Hepatocyte (in vitro differentiated cells): ENCODE measurements around the gene SALL4. TPM values are rescaled to one million over a fixed set of nuclear protein-coding genes. Genes with fewer than 3 reads are reported as not detected.
"Not testable (repeated sequence)": the region's sequence is repeated elsewhere in the genome, so short reads cannot be mapped to it uniquely, and the experiment has no call there.

ENCODE experiments used
- DNase-seq: peaks from one replicate; pipeline ENCODE4 v3.0.0-alpha.2; 2016; ENCODE audit warnings: low spot score
- H2AFZ ChIP-seq: fragments of 200-600 bp; sonication (generic); 2 replicates; pipeline ENCODE4 v1.6.0; 2016; ENCODE audit warnings: antibody characterized with exemption, mild to moderate bottlenecking
- H3K27ac ChIP-seq: fragments of 200-600 bp; sonication (generic); 2 replicates; pipeline ENCODE4 v1.5.1; 2016; ENCODE audit warnings: mild to moderate bottlenecking
- H3K27me3 ChIP-seq: fragments of 200-600 bp; sonication (generic); 2 replicates; pipeline ENCODE4 v1.6.1; 2016
- H3K36me3 ChIP-seq: fragments of 200-600 bp; sonication (generic); replicated peaks from 2 replicates; pipeline ENCODE4 v1.5.1; 2016; ENCODE audit warnings: low read depth; ENCODE audit not compliant: insufficient read depth
- H3K4me1 ChIP-seq: fragments of 200-600 bp; sonication (generic); 2 replicates; pipeline ENCODE4 v1.5.1; 2016; ENCODE audit warnings: mild to moderate bottlenecking, moderate library complexity; ENCODE audit not compliant: insufficient read depth
- H3K4me2 ChIP-seq: fragments of 200-600 bp; sonication (generic); 2 replicates; pipeline ENCODE4 v1.6.0; 2016
- H3K4me3 ChIP-seq: fragments of 200-600 bp; sonication (generic); 2 replicates; pipeline ENCODE4 v1.5.1; 2016; ENCODE audit warnings: mild to moderate bottlenecking
- H3K79me2 ChIP-seq: fragments of 200-600 bp; sonication (generic); 2 replicates; pipeline ENCODE4 v1.6.0; 2017; ENCODE audit warnings: mild to moderate bottlenecking
- H3K9me2 ChIP-seq: fragments of 200-600 bp; sonication (generic); replicated peaks from 2 replicates; pipeline ENCODE4 v1.6.0; 2017; ENCODE audit warnings: mild to moderate bottlenecking; ENCODE audit not compliant: insufficient read depth
- H3K9me3 ChIP-seq: fragments of 200-600 bp; sonication (generic); 2 replicates; pipeline ENCODE4 v1.5.1; 2016; ENCODE audit warnings: low read depth, mild to moderate bottlenecking
- H4K20me1 ChIP-seq: fragments of 200-600 bp; sonication (generic); 2 replicates; pipeline ENCODE4 v1.6.0; 2016; ENCODE audit warnings: mild to moderate bottlenecking; ENCODE audit not compliant: insufficient read depth, poor library complexity, severe bottlenecking
- CTCF ChIP-seq: fragments of 200-600 bp; sonication (generic); IDR thresholded peaks from 2 replicates; pipeline ENCODE4 v1.5.1; 2016; ENCODE audit warnings: antibody characterized with exemption, mild to moderate bottlenecking; ENCODE audit not compliant: poor library complexity
- EZH2 ChIP-seq: fragments of 200-600 bp; sonication (generic); IDR thresholded peaks from 2 replicates; pipeline ENCODE4 v1.6.1; 2016; ENCODE audit warnings: antibody characterized with exemption, mild to moderate bottlenecking, borderline replicate concordance
- EZH2phosphoT487 ChIP-seq: fragments of 200-600 bp; sonication (generic); IDR thresholded peaks from one replicate; pipeline ENCODE4 v1.6.1; 2018; ENCODE audit warnings: antibody characterized with exemption, mild to moderate bottlenecking, low read depth, moderate library complexity; ENCODE audit not compliant: unreplicated experiment, severe bottlenecking
- WGBS: methylation state at CpG from one replicate; pipeline ENCODE4 v1.1.6; 2016; ENCODE audit warnings: low lambda C conversion rate; ENCODE audit errors: missing lambda C conversion rate; 5-methylcytosine and 5-hydroxymethylcytosine counted together
- polyA plus RNA-seq: library from polyadenylated mRNA; unstranded; fragments of >200 nt; fragmentation: Nextera tagmentation; extraction: Ambion mirVana; gene quantifications from 2 replicates; pipeline ENCODE4 v1.2.1, GENCODE V29; 2016
- total RNA-seq: library from RNA; depleted of rRNA; stranded (reverse); fragments of >200 nt; gene quantifications from 2 replicates; pipeline ENCODE4 v1.2.3, GENCODE V29; 2014

Gene SALL4
- total and polyA plus RNA-seq, 2 experiments from 2014 or later, result 6.3 to 14.9 TPM

DNA sequence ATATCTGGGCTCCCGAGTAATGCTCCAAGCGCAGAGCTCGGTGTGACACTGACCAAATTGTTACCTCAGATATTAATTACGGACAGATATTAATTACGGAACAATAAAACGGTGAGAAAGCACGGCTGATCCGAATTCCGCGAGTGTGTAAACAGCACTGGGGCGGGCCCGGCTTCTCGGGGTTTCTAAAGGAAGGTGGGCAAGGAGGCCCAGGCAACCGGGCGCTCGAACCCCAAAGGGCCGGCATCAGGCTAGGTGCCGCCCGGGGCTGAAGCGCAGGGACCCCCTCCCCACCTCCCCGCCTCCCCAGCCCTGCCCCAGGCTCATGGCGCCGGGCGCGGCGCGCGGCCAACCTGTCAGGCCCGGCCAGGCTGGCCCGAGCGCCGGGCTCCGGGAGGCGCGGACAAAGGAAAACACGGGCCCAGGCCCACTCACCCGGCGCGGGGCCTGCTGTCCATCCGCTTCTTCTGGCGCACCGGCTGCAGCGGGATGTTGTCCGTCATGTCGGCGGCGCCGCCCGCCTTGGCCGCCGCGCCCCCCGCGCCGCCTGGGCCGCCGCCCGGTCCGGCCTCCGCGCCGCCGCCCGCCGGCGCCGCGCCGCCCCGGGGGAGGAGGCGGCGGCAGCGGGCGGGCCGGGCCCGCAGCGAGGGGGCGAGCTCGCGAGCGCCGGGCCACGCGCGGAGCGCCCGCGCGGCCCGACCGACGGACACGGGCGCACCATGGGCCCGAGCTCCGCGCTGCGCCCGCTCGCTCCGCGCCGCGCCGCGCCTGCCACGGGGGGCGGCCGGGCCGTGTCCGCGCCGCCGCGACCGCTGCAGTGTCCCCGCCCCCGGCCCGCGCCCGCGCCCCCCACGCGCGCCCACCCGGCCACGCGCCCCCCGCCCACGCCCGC is 34.2 kb downstream of the SALL4 start, which contains the start of gene ATP9A:
Gene ATP9A (minus strand): TSS at position 524 of the 892 bp plus-strand sequence. CDS start 21 bp downstream, at position 503.
- H4K20me1 ChIP-seq, result no peaks in the 10 kb centered on the region
- H3K9me2 ChIP-seq, result no peaks in the 10 kb centered on the region
- no peaks in the 10 kb centered on the region for H3K27me3 ChIP-seq
- H3K27ac ChIP-seq, result peak within 1 kb of the TSS; percentile 95
- DNase-seq, result peak; percentile 61
- WGBS, result under 1% methylated on average over 21 of the region's 131 CpGs
- H3K4me3 ChIP-seq, result peak within 1 kb of the TSS; percentile 99
- H3K4me1 ChIP-seq, result peaks cover 3% of the 10 kb centered on the region
- peak within 1 kb of the TSS; percentile 96 for H3K4me2 ChIP-seq
- peak within 1 kb of the TSS; percentile 93 for H2AFZ ChIP-seq
- H3K9me3 ChIP-seq, result no peaks in the 10 kb centered on the region
- H3K36me3 ChIP-seq, result no peaks in the 10 kb centered on the region
- TF ChIP-seq EZH2 (no peak), EZH2phosphoT487 (no peak), CTCF (no peak)
- H3K79me2 ChIP-seq, result peaks cover 43% of the 10 kb centered on the region

- H3K36me3 ChIP-seq, result no peaks in the 10 kb centered on the region
Observed at GRCh38 chr20:51766994-51767866, 35.1 kb downstream of the SALL4 start.

DNA sequence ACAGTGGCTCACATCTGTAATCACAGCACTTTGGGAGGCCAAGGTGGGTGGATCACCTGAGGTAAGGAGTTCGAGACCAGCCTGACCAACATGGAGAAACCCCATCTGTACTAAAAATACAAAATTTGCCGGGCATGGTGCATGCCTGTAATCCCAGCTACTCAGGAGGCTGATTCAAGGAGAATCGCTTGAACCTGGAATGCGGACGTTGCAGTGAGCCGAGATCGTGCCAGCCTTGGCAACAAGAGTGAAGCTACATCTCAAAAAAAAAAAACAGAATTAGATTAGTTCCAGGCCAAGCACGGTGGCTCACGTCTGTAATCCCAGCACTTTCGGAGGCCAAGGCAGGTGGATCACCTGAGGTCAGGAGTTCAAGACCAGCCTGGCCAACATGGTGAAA is 36.9 kb downstream of the SALL4 start:
- DNase-seq, result not testable (repeated sequence)
- H3K79me2 ChIP-seq, result peaks cover 68% of the 10 kb centered on the region

More at GRCh38 chr20:51766994-51767866, 35.1 kb downstream of the SALL4 start:
- H3K27ac ChIP-seq, result peak overlapping the region; percentile 95
- no peaks in the 10 kb centered on the region for H3K9me2 ChIP-seq
- H3K4me1 ChIP-seq, result peaks cover 3% of the 10 kb centered on the region
- peak overlapping the region; percentile 93 for H2AFZ ChIP-seq
- DNase-seq, result peak; percentile 95
- WGBS, result under 1% methylated on average over 55 of the region's 61 CpGs
- H4K20me1 ChIP-seq, result no peaks in the 10 kb centered on the region
- peaks cover 51% of the 10 kb centered on the region for H3K79me2 ChIP-seq
- peak overlapping the region; percentile 96 for H3K4me2 ChIP-seq
- H3K9me3 ChIP-seq, result no peaks in the 10 kb centered on the region
- TF ChIP-seq CTCF, result peak; percentile 34
- TF ChIP-seq EZH2phosphoT487, result no peak
- TF ChIP-seq EZH2, result no peak
- H3K4me3 ChIP-seq, result peak overlapping the region; percentile 99
- H3K27me3 ChIP-seq, result no peaks in the 10 kb centered on the region

More for the DNA sequence above, 36.9 kb downstream of the SALL4 start:
- H3K36me3 ChIP-seq, H3K9me3 ChIP-seq, H2AFZ ChIP-seq, H3K9me2 ChIP-seq, H3K27ac ChIP-seq, H3K4me1 ChIP-seq, H3K27me3 ChIP-seq, H3K4me3 ChIP-seq, H4K20me1 ChIP-seq, H3K4me2 ChIP-seq: not testable (repeated sequence)
- WGBS, result 92% methylated on average over 10 of the region's 10 CpGs
